Ureter (tissue), 1 donor: ENCODE measurements around the gene TBC1D4. TPM values are rescaled to one million over a fixed set of nuclear protein-coding genes. Genes with fewer than 3 reads are reported as not detected.
"Not testable (repeated sequence)": the region's sequence is repeated elsewhere in the genome, so short reads cannot be mapped to it uniquely, and the experiment has no call there.

Experiments
- DNase-seq: peaks from one replicate; pipeline ENCODE4 v3.0.0-alpha.2; 2020; ENCODE audit warnings: low spot score
- total RNA-seq: library from RNA; stranded (reverse); gene quantifications from one replicate; pipeline ENCODE4 v1.2.4, GENCODE V29; 2023
- donor health status: DM: yes; HTN: yes; CAD: no.

The TBC1D4 gene
- total RNA-seq, 1 donor from 2014 or later = 28.3 TPM

GRCh38 chr13:75360170-75360569, 121.8 kb downstream of the TBC1D4 start:
- no peak for DNase-seq

- no peak for DNase-seq
Measured at GRCh38 chr13:75359266-75359665, 122.7 kb downstream of the TBC1D4 start.

GRCh38 chr13:75357576-75358289, 124.2 kb downstream of the TBC1D4 start:
- no peak for DNase-seq

- no peak for DNase-seq
Measured at GRCh38 chr13:75356421-75356820, 125.5 kb downstream of the TBC1D4 start.

GRCh38 chr13:75355609-75356008, 126.4 kb downstream of the TBC1D4 start:
- no peak for DNase-seq

- DNase-seq = no peak
Measured at GRCh38 chr13:75353781-75354193, 128.2 kb downstream of the TBC1D4 start.

- DNase-seq = no peak
Measured at GRCh38 chr13:75352641-75353327, 129.2 kb downstream of the TBC1D4 start.

- DNase-seq = not testable (repeated sequence)
Measured at GRCh38 chr13:75351538-75351937, 130.4 kb downstream of the TBC1D4 start.

- DNase-seq = no peak
Measured at GRCh38 chr13:75347925-75348324, 134.0 kb downstream of the TBC1D4 start.

GRCh38 chr13:75347457-75347856, 134.5 kb downstream of the TBC1D4 start:
- no peak for DNase-seq

GRCh38 chr13:75345193-75345592, 136.8 kb downstream of the TBC1D4 start:
- DNase-seq = no peak

GRCh38 chr13:75341028-75341427, 140.9 kb downstream of the TBC1D4 start:
- DNase-seq = no peak

GRCh38 chr13:75339635-75340374, 142.2 kb downstream of the TBC1D4 start:
- no peak for DNase-seq

GRCh38 chr13:75334634-75335447, 147.1 kb downstream of the TBC1D4 start:
- DNase-seq = no peak

GRCh38 chr13:75333103-75333502, 148.9 kb downstream of the TBC1D4 start:
- DNase-seq = no peak

GRCh38 chr13:75331792-75332349, 150.1 kb downstream of the TBC1D4 start:
- DNase-seq = no peak

- DNase-seq = no peak
Measured at GRCh38 chr13:75330770-75331169, 151.2 kb downstream of the TBC1D4 start.

GRCh38 chr13:75329723-75330122, 152.2 kb downstream of the TBC1D4 start:
- no peak for DNase-seq

GRCh38 chr13:75329097-75329496, 152.9 kb downstream of the TBC1D4 start:
- DNase-seq = no peak

- DNase-seq = no peak
Measured at GRCh38 chr13:75327135-75327510, 154.8 kb downstream of the TBC1D4 start.
